ENCODE measurements around the gene TYRP1. TPM values are rescaled to one million over a fixed set of nuclear protein-coding genes. Genes with fewer than 3 reads are reported as not detected.

TYRP1 gene
- total RNA-seq, 1 experiment from 2014 or later = 1.5 TPM

- intact Hi-C loops (cut with micrococcal nuclease; ENCODE audit: unreplicated experiment) = no loop called here
- ChIA-PET CTCF (no interaction called here), POLR2A (ENCODE audit: low non-redundant PET) (no interaction called here)
- H3K4me3 ChIP-seq (ENCODE audit: low read depth, low read length, poor library complexity, severe bottlenecking) = no peak overlapping the region
- no peaks in the 10 kb centered on the region for H3K9me3 ChIP-seq (ENCODE audit: low read depth, low read length, poor library complexity, severe bottlenecking)
- H3K36me3 ChIP-seq (ENCODE audit: insufficient read depth, low read length, poor library complexity, severe bottlenecking) = no peaks in the 10 kb centered on the region
- DNase-seq (ENCODE audit: low spot score) = no peak
- peaks cover 30% of the 10 kb centered on the region for H3K4me1 ChIP-seq (ENCODE audit: insufficient read depth, low read length, poor library complexity, severe bottlenecking)
- H3K27me3 ChIP-seq (replicated peaks; ENCODE audit: insufficient read depth, low read depth, low read length, poor library complexity) = no peaks in the 10 kb centered on the region
- H3K27ac ChIP-seq (ENCODE audit: low read depth, low read length, poor library complexity, severe bottlenecking) = no peak overlapping the region
- BruUV-seq (replicated peaks) = no TSS peak
- TF ChIP-seq CTCF (conservative IDR thresholded peaks at IDR 0.05; ENCODE audit: low read depth, low read length) (no peak), EZH2 (IDR thresholded peaks at IDR 0.05; ENCODE audit: borderline replicate concordance, low read depth, low read length, poor library complexity, severe bottlenecking) (no peak)
Measured at GRCh38 chr9:12651125-12651524, 42.1 kb upstream of the TYRP1 start.

- ChIA-PET POLR2A (ENCODE audit: low non-redundant PET) (no interaction called here), CTCF (no interaction called here)
- intact Hi-C loops (cut with micrococcal nuclease; ENCODE audit: unreplicated experiment) = no loop called here
- no peaks in the 10 kb centered on the region for H3K36me3 ChIP-seq (ENCODE audit: insufficient read depth, low read length, poor library complexity, severe bottlenecking)
- H3K27me3 ChIP-seq (replicated peaks; ENCODE audit: insufficient read depth, low read depth, low read length, poor library complexity) = no peaks in the 10 kb centered on the region
- no peak for DNase-seq (ENCODE audit: low spot score)
- no peak overlapping the region for H3K27ac ChIP-seq (ENCODE audit: low read depth, low read length, poor library complexity, severe bottlenecking)
- H3K4me3 ChIP-seq (ENCODE audit: low read depth, low read length, poor library complexity, severe bottlenecking) = no peak overlapping the region
- peaks cover 8% of the 10 kb centered on the region for H3K9me3 ChIP-seq (ENCODE audit: low read depth, low read length, poor library complexity, severe bottlenecking)
- H3K4me1 ChIP-seq (ENCODE audit: insufficient read depth, low read length, poor library complexity, severe bottlenecking) = peaks cover 30% of the 10 kb centered on the region
- BruUV-seq (replicated peaks) = no TSS peak
- TF ChIP-seq CTCF (conservative IDR thresholded peaks at IDR 0.05; ENCODE audit: low read depth, low read length) (no peak), EZH2 (IDR thresholded peaks at IDR 0.05; ENCODE audit: borderline replicate concordance, low read depth, low read length, poor library complexity, severe bottlenecking) (no peak)
Measured at GRCh38 chr9:12652973-12653372, 40.2 kb upstream of the TYRP1 start.

- DNase-seq (ENCODE audit: low spot score) = no peak
- TF ChIP-seq CTCF (conservative IDR thresholded peaks at IDR 0.05; ENCODE audit: low read depth, low read length) = no peak
- TF ChIP-seq EZH2 (IDR thresholded peaks at IDR 0.05; ENCODE audit: borderline replicate concordance, low read depth, low read length, poor library complexity, severe bottlenecking) = no peak
- BruUV-seq (replicated peaks) = no TSS peak
- ChIA-PET CTCF (no interaction called here), POLR2A (ENCODE audit: low non-redundant PET) (no interaction called here)
- Histone ChIP-seq H3K36me3 (ENCODE audit: insufficient read depth, low read length, poor library complexity, severe bottlenecking) (no peaks in the 10 kb centered on the region), H3K4me1 (ENCODE audit: insufficient read depth, low read length, poor library complexity, severe bottlenecking) (peaks cover 28% of the 10 kb centered on the region), H3K27me3 (replicated peaks; ENCODE audit: insufficient read depth, low read depth, low read length, poor library complexity) (no peaks in the 10 kb centered on the region), H3K9me3 (ENCODE audit: low read depth, low read length, poor library complexity, severe bottlenecking) (peaks cover 10% of the 10 kb centered on the region), H3K4me3 (ENCODE audit: low read depth, low read length, poor library complexity, severe bottlenecking) (no peak overlapping the region), H3K27ac (ENCODE audit: low read depth, low read length, poor library complexity, severe bottlenecking) (no peak overlapping the region)
- intact Hi-C loops (cut with micrococcal nuclease; ENCODE audit: unreplicated experiment) = no loop called here
Measured at GRCh38 chr9:12656803-12657202, 36.4 kb upstream of the TYRP1 start.

All from A673 (cell line).